Panc1 (cell line): ENCODE data around the gene LHX1. TPM values are rescaled to one million over a fixed set of nuclear protein-coding genes. Genes with fewer than 3 reads are reported as not detected.

Experiments
- ATAC-seq: fragments of 200-7000 bp; cut with Tn5 transposase; 2 replicates; pipeline ENCODE4 v1.9.1; 2020; ENCODE audit warnings: mild to moderate bottlenecking, moderate library complexity
- BruUV-seq: library from RNA; stranded (reverse); fragments of 400-500 nt; replicated peaks from 2 replicates; lab custom pipeline; 2021; lab: Mats Ljungman, UMichigan
- CTCF ChIA-PET: fragments of 300-600 bp; sonication (Branson Sonifier 250); formaldehyde crosslinking; loops from one replicate; lab custom pipeline; 2022; ENCODE audit warnings: antibody characterized with exemption; lab: Charles Lee
- POLR2A ChIA-PET: fragments of 300-600 bp; sonication (Branson Sonifier 250); formaldehyde crosslinking; loops from one replicate; lab custom pipeline; 2022; ENCODE audit warnings: antibody characterized with exemption; lab: Charles Lee
- DNase-seq: peaks from one replicate; pipeline ENCODE4 v3.0.0-alpha.2; 2010; ENCODE audit warnings: low read depth, low spot score
- H3K27ac ChIP-seq: 2 replicates; pipeline ENCODE4 v1.5.1; 2011; ENCODE audit warnings: mild to moderate bottlenecking, low read length, inconsistent platforms
- H3K27me3 ChIP-seq: fragments of 200-500 bp; sonication (Bioruptor generic); 2 replicates; pipeline ENCODE4 v1.6.0; 2014; ENCODE audit warnings: low read length, inconsistent platforms; ENCODE audit not compliant: control insufficient read depth, insufficient read depth
- H3K36me3 ChIP-seq: fragments of 200-500 bp; sonication (Bioruptor generic); 2 replicates; pipeline ENCODE4 v1.5.1; 2014; ENCODE audit warnings: inconsistent platforms, mild to moderate bottlenecking, low read length, moderate library complexity; ENCODE audit not compliant: control insufficient read depth, insufficient read depth
- H3K4me1 ChIP-seq: 2 replicates; pipeline ENCODE4 v1.5.1; 2011; ENCODE audit warnings: inconsistent platforms, mild to moderate bottlenecking, low read length, moderate library complexity; ENCODE audit not compliant: control insufficient read depth, insufficient read depth
- H3K4me3 ChIP-seq, 2 experiments: 2 replicates each; pipeline ENCODE4 v1.5.1; 2011 to 2012; ENCODE audit warnings: low read depth in 2 of 2, low read length in 2 of 2, mild to moderate bottlenecking in 2 of 2, inconsistent platforms in 1 of 2, moderate library complexity in 1 of 2
- H3K9me3 ChIP-seq: fragments of 200-500 bp; sonication (Bioruptor generic); 2 replicates; pipeline ENCODE4 v1.5.1; 2014; ENCODE audit warnings: low read depth, mild to moderate bottlenecking, inconsistent platforms, low read length, moderate library complexity; ENCODE audit not compliant: control insufficient read depth, insufficient read depth
- POLR2AphosphoS5 ChIP-seq: IDR thresholded peaks from 2 replicates; pipeline ENCODE4 v1.6.1; 2012; ENCODE audit warnings: mild to moderate bottlenecking, low read depth, low read length, moderate library complexity
- SIN3A ChIP-seq: IDR thresholded peaks from 2 replicates; pipeline ENCODE4 v1.6.1; 2012; ENCODE audit warnings: low read depth, mild to moderate bottlenecking, low read length, moderate library complexity, borderline replicate concordance; ENCODE audit not compliant: insufficient read depth
- TCF7L2 ChIP-seq: IDR thresholded peaks from 2 replicates; pipeline ENCODE4 v1.6.1; 2011; ENCODE audit warnings: mild to moderate bottlenecking, low read depth, low read length, inconsistent platforms
- in situ Hi-C: cut with HindIII; loops from 2 replicates; pipeline ENCODE4 v1.10.0; 2016; ENCODE audit warnings: low sequenced_read_pairs, low pct_unique_long_range_greater_than_20kb
- intact Hi-C: fragments of 100-400 bp; cut with micrococcal nuclease; formaldehyde crosslinking; loops from one replicate; pipeline ENCODE4 v1.10.0; 2022; ENCODE audit not compliant: unreplicated experiment
- total RNA-seq: library from RNA; stranded (reverse); gene quantifications from one replicate; pipeline ENCODE4 v1.2.1, GENCODE V29; 2021; ENCODE audit not compliant: unreplicated experiment
- TF ChIP-seq, protein P1 (sequence below), 2 experiments: IDR thresholded peaks; 2 replicates each; pipeline ENCODE4 v1.6.1; 2011 to 2012; ENCODE audit warnings: low read depth in 2 of 2, control low read depth in 1 of 2, low read length in 1 of 2, mild to moderate bottlenecking in 1 of 2, moderate library complexity in 1 of 2; ENCODE audit not compliant: insufficient read depth in 1 of 2
- TF ChIP-seq, protein P2 (sequence below): fragments of 450-650 bp; IDR thresholded peaks from 2 replicates; pipeline ENCODE4 v1.5.1; 2017; ENCODE audit warnings: mild to moderate bottlenecking

Gene LHX1
- total RNA-seq, 1 experiment from 2014 or later, result 8.6 TPM

DNA sequence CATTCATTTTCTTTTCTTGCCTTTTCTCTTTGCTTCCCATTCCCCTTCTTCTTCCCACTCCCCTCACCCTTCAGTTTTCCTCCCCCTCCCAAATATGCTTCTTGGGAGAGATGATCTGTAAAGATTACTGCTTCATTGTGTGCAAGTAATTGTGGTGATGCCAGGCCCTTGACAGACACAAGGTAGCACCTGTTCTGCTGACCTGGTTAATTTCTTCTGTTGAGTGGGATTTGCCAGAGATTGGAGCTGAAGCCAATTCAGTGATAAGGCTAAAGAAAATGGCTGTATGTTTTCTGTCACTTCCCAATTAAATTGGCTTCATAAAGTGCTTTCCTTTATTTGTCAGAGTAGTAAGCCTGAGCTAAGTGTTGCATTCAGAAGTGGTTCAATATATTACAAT is 56.0 kb downstream of the LHX1 start:
- Histone ChIP-seq H3K9me3 (no peaks in the 10 kb centered on the region), H3K36me3 (peaks cover 16% of the 10 kb centered on the region), H3K27ac (no peak overlapping the region), H3K4me1 (no peaks in the 10 kb centered on the region), H3K27me3 (no peaks in the 10 kb centered on the region), H3K4me3 (no peak overlapping the region)
- no peak for TF ChIP-seq TCF7L2
- no peak for TF ChIP-seq POLR2AphosphoS5
- TF ChIP-seq, protein P1, sequence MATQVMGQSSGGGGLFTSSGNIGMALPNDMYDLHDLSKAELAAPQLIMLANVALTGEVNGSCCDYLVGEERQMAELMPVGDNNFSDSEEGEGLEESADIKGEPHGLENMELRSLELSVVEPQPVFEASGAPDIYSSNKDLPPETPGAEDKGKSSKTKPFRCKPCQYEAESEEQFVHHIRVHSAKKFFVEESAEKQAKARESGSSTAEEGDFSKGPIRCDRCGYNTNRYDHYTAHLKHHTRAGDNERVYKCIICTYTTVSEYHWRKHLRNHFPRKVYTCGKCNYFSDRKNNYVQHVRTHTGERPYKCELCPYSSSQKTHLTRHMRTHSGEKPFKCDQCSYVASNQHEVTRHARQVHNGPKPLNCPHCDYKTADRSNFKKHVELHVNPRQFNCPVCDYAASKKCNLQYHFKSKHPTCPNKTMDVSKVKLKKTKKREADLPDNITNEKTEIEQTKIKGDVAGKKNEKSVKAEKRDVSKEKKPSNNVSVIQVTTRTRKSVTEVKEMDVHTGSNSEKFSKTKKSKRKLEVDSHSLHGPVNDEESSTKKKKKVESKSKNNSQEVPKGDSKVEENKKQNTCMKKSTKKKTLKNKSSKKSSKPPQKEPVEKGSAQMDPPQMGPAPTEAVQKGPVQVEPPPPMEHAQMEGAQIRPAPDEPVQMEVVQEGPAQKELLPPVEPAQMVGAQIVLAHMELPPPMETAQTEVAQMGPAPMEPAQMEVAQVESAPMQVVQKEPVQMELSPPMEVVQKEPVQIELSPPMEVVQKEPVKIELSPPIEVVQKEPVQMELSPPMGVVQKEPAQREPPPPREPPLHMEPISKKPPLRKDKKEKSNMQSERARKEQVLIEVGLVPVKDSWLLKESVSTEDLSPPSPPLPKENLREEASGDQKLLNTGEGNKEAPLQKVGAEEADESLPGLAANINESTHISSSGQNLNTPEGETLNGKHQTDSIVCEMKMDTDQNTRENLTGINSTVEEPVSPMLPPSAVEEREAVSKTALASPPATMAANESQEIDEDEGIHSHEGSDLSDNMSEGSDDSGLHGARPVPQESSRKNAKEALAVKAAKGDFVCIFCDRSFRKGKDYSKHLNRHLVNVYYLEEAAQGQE (IDR thresholded peaks at IDR 0.05; ENCODE audit: insufficient read depth in 1 of 2, low read depth in 2 of 2, low read length in 1 of 2), result no peak
- no peak for TF ChIP-seq SIN3A
- TF ChIP-seq, protein P2, sequence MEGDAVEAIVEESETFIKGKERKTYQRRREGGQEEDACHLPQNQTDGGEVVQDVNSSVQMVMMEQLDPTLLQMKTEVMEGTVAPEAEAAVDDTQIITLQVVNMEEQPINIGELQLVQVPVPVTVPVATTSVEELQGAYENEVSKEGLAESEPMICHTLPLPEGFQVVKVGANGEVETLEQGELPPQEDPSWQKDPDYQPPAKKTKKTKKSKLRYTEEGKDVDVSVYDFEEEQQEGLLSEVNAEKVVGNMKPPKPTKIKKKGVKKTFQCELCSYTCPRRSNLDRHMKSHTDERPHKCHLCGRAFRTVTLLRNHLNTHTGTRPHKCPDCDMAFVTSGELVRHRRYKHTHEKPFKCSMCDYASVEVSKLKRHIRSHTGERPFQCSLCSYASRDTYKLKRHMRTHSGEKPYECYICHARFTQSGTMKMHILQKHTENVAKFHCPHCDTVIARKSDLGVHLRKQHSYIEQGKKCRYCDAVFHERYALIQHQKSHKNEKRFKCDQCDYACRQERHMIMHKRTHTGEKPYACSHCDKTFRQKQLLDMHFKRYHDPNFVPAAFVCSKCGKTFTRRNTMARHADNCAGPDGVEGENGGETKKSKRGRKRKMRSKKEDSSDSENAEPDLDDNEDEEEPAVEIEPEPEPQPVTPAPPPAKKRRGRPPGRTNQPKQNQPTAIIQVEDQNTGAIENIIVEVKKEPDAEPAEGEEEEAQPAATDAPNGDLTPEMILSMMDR, result no peak
- intact Hi-C loops (no loop called here), in situ Hi-C loops (no loop called here)
- CTCF ChIA-PET, result no interaction called here
- no peak for ATAC-seq
- POLR2A ChIA-PET, result no interaction called here
- no TSS peak for BruUV-seq
- no peak for DNase-seq

Other genes starting within 250 kb of the LHX1 start
- 58.1 TPM for gene AATF, start 11.5 kb downstream of the LHX1 start, total RNA-seq